HG03520 (cell line): ENCODE data around the gene TTC7B.

Source experiments
- ATAC-seq: cut with Tn5 transposase; IDR thresholded peaks from one replicate; pipeline ENCODE4 v1.9.1; 2021; ENCODE audit warnings: mild to moderate bottlenecking, moderate library complexity; ENCODE audit not compliant: unreplicated experiment

Gene TTC7B

GRCh38 chr14:90676912-90677311, 139.3 kb downstream of the TTC7B start:
- no peak for ATAC-seq

- no peak for ATAC-seq
Measured at GRCh38 chr14:90676356-90676755, 139.9 kb downstream of the TTC7B start.

GRCh38 chr14:90675399-90675798, 140.8 kb downstream of the TTC7B start:
- ATAC-seq, result no peak

- no peak for ATAC-seq
Measured at GRCh38 chr14:90674716-90675115, 141.5 kb downstream of the TTC7B start.

- no peak for ATAC-seq
Measured at GRCh38 chr14:90674043-90674670, 142.1 kb downstream of the TTC7B start.

- no peak for ATAC-seq
Measured at GRCh38 chr14:90671382-90672234, 144.6 kb downstream of the TTC7B start.

GRCh38 chr14:90669731-90670130, 146.5 kb downstream of the TTC7B start:
- ATAC-seq, result no peak

- ATAC-seq, result no peak
Measured at GRCh38 chr14:90666571-90666970, 149.7 kb downstream of the TTC7B start.

GRCh38 chr14:90665321-90666000, 150.8 kb downstream of the TTC7B start:
- no peak for ATAC-seq

GRCh38 chr14:90664911-90665310, 151.3 kb downstream of the TTC7B start:
- ATAC-seq, result no peak

- ATAC-seq, result no peak
Measured at GRCh38 chr14:90663680-90664079, 152.6 kb downstream of the TTC7B start.

GRCh38 chr14:90663140-90663539, 153.1 kb downstream of the TTC7B start:
- ATAC-seq, result no peak

GRCh38 chr14:90661866-90662265, 154.4 kb downstream of the TTC7B start:
- ATAC-seq, result no peak

- ATAC-seq, result no peak
Measured at GRCh38 chr14:90660865-90661570, 155.2 kb downstream of the TTC7B start.

- no peak for ATAC-seq
Measured at GRCh38 chr14:90659156-90659555, 157.1 kb downstream of the TTC7B start.

- ATAC-seq, result no peak
Measured at GRCh38 chr14:90658541-90658967, 157.7 kb downstream of the TTC7B start.

GRCh38 chr14:90656973-90657372, 159.3 kb downstream of the TTC7B start:
- no peak for ATAC-seq

GRCh38 chr14:90655829-90656228, 160.4 kb downstream of the TTC7B start:
- ATAC-seq, result no peak

- no peak for ATAC-seq
Measured at GRCh38 chr14:90654831-90655276, 161.4 kb downstream of the TTC7B start.

GRCh38 chr14:90652626-90653025, 163.6 kb downstream of the TTC7B start:
- ATAC-seq, result no peak

- ATAC-seq, result no peak
Measured at GRCh38 chr14:90651976-90652560, 164.2 kb downstream of the TTC7B start.
